CD14-positive monocyte (primary cell): ENCODE data around the gene MCF2L2. TPM values are rescaled to one million over a fixed set of nuclear protein-coding genes. Genes with fewer than 3 reads are reported as not detected.

Experiments
- DNase-seq, 3 donors: peaks; one replicate each; pipeline ENCODE4 v3.0.0-alpha.2; 2011 to 2022
- H2AFZ ChIP-seq: 2 replicates; pipeline ENCODE4 v1.6.0; 2012; ENCODE audit warnings: mild to moderate bottlenecking, low read depth, low read length, inconsistent platforms; ENCODE audit not compliant: insufficient read depth, poor library complexity, severe bottlenecking
- H3K27ac ChIP-seq, 2 donors: 1 replicate in 1 of 2; 2 replicates in 1 of 2; pipeline ENCODE4 v1.5.1; 2012 to 2013; ENCODE audit warnings: low read length in 2 of 2, control low read depth in 1 of 2, inconsistent platforms in 1 of 2, low read depth in 1 of 2, mild to moderate bottlenecking in 1 of 2
- H3K27me3 ChIP-seq, 2 donors: one replicate each; pipeline versions ENCODE4 v1.6.0 to v1.6.1; 2011 to 2013; ENCODE audit warnings: low read length in 2 of 2; ENCODE audit not compliant: control insufficient read depth in 2 of 2, insufficient read depth in 2 of 2
- H3K36me3 ChIP-seq, 2 donors: replicated peaks in 1 of 2; 1 replicate in 1 of 2; 2 replicates in 1 of 2; pipeline versions ENCODE4 v1.5.1 to v1.6.1; 2012 to 2013; ENCODE audit warnings: low read length in 2 of 2, control low read depth in 1 of 2, inconsistent platforms in 1 of 2, mild to moderate bottlenecking in 1 of 2; ENCODE audit not compliant: insufficient read depth in 2 of 2, control insufficient read depth in 1 of 2
- H3K4me1 ChIP-seq, 2 donors: 1 replicate in 1 of 2; 2 replicates in 1 of 2; pipeline versions ENCODE4 v1.5.1 to v1.6.1; 2012 to 2013; ENCODE audit warnings: low read length in 2 of 2, control low read depth in 1 of 2, inconsistent platforms in 1 of 2, mild to moderate bottlenecking in 1 of 2, moderate library complexity in 1 of 2; ENCODE audit not compliant: insufficient read depth in 2 of 2, control insufficient read depth in 1 of 2
- H3K4me2 ChIP-seq: replicated peaks from 2 replicates; pipeline ENCODE3; 2012; ENCODE audit warnings: low read length, moderate library complexity, mild to moderate bottlenecking; ENCODE audit not compliant: poor library complexity, severe bottlenecking; ENCODE audit errors: extremely low read depth
- H3K4me3 ChIP-seq, 3 experiments: fragments of 200-600 bp in 1 of 3; sonication (generic) in 1 of 3; replicated peaks in 1 of 3; 1 replicate in 2 of 3; 2 replicates in 1 of 3; pipeline ENCODE4 v1.5.1; 2011 to 2013; ENCODE audit warnings: low read length in 3 of 3, mild to moderate bottlenecking in 3 of 3, control low read depth in 2 of 3, low read depth in 2 of 3, inconsistent platforms in 1 of 3, moderate library complexity in 1 of 3
- H3K79me2 ChIP-seq: 2 replicates; pipeline ENCODE4 v1.6.0; 2012; ENCODE audit warnings: mild to moderate bottlenecking, control low read depth, inconsistent platforms, low read length, moderate library complexity; ENCODE audit not compliant: insufficient read depth
- H3K9ac ChIP-seq: 2 replicates; pipeline ENCODE4 v1.6.0; 2017; ENCODE audit warnings: low read length, mild to moderate bottlenecking; ENCODE audit not compliant: insufficient read depth, poor library complexity, severe bottlenecking
- H3K9me3 ChIP-seq, 2 donors: replicated peaks in 1 of 2; 1 replicate in 1 of 2; 2 replicates in 1 of 2; pipeline versions ENCODE4 v1.5.1 to v1.6.1; 2012 to 2013; ENCODE audit warnings: low read length in 2 of 2, control low read depth in 1 of 2; ENCODE audit not compliant: control insufficient read depth in 1 of 2, insufficient read depth in 1 of 2
- H4K20me1 ChIP-seq: 2 replicates; pipeline ENCODE4 v1.6.0; 2012; ENCODE audit warnings: mild to moderate bottlenecking, low read length, control low read depth, moderate library complexity; ENCODE audit not compliant: insufficient read depth
- H3K27ac Mint-ChIP-seq, 7 donors: one replicate each; pipeline ENCODE4 v1.8.0; 2020; ENCODE audit warnings: mild to moderate bottlenecking in 7 of 7, mixed read lengths in 7 of 7, moderate library complexity in 6 of 7, inconsistent platforms in 2 of 7
- H3K27me3 Mint-ChIP-seq, 3 donors: one replicate each; pipeline ENCODE4 v1.8.0; 2021 to 2022; ENCODE audit warnings: low read depth in 3 of 3, mild to moderate bottlenecking in 3 of 3, mixed read lengths in 3 of 3, moderate library complexity in 3 of 3, inconsistent platforms in 1 of 3
- H3K36me3 Mint-ChIP-seq, 2 donors: one replicate each; pipeline ENCODE4 v1.8.0; 2020; ENCODE audit warnings: mixed read lengths in 2 of 2, inconsistent platforms in 1 of 2, mild to moderate bottlenecking in 1 of 2
- H3K4me1 Mint-ChIP-seq: one replicate; pipeline ENCODE4 v1.8.0; 2020; ENCODE audit warnings: mild to moderate bottlenecking, mixed read lengths
- H3K4me3 Mint-ChIP-seq, 2 donors: one replicate each; pipeline ENCODE4 v1.8.0; 2020; ENCODE audit warnings: mild to moderate bottlenecking in 2 of 2, mixed read lengths in 2 of 2, moderate library complexity in 1 of 2
- H3K9me3 Mint-ChIP-seq, 7 donors: one replicate each; pipeline ENCODE4 v1.8.0; 2020 to 2022; ENCODE audit warnings: mixed read lengths in 7 of 7, mild to moderate bottlenecking in 6 of 7, moderate library complexity in 6 of 7, inconsistent platforms in 2 of 7
- CTCF ChIP-seq: fragments of 200-600 bp; IDR thresholded peaks from one replicate; pipeline ENCODE4 v1.8.0; 2022; ENCODE audit warnings: antibody characterized with exemption, mild to moderate bottlenecking
- WGBS: methylation state at CpG from one replicate; pipeline ENCODE4 v1.1.5; 2013; ENCODE audit warnings: missing lambda C conversion rate; ENCODE audit not compliant: insufficient coverage; 5-methylcytosine and 5-hydroxymethylcytosine counted together
- intact Hi-C, 2 donors: fragments of 100-400 bp; cut with micrococcal nuclease; formaldehyde crosslinking; loops; one replicate each; pipeline versions ENCODE4 v1.15.0 to v1.15.1; 2023
- polyA plus RNA-seq, 3 donors: library from polyadenylated mRNA; depleted of rRNA in 1 of 3; unstranded in 2 of 3; stranded (reverse) in 1 of 3; fragments of 300-500 nt in 2 of 3; fragments of >200 nt in 1 of 3; fragmentation: Illumina TruSeq in 2 of 3; gene quantifications; 1 replicate in 2 of 3; 2 replicates in 1 of 3; pipeline ENCODE4 v1.2.3, GENCODE V29; 2012 to 2021

The MCF2L2 gene
- polyA plus RNA-seq, 3 donors: 0.01 to 0.13 TPM; not detected in 1

- Mint-ChIP-seq H3K27ac (peak overlapping the region in 5 of 7 donors; percentile 6 to 96 (median 91)), H3K36me3 (peaks cover 0 to 4% of the 10 kb centered on the region in 2 donors), H3K27me3 (peaks cover 0 to 2% (median 0%) of the 10 kb centered on the region in 3 donors), H3K9me3 (no peaks in the 10 kb centered on the region), H3K4me1 (peaks cover 34% of the 10 kb centered on the region), H3K4me3 (no peak overlapping the region)
- Histone ChIP-seq H3K4me2 (no peak overlapping the region), H3K4me3 (no peak overlapping the region), H3K4me1 (peaks cover 24 to 29% of the 10 kb centered on the region in 2 donors), H2AFZ (no peak overlapping the region), H3K27me3 (no peaks in the 10 kb centered on the region), H3K36me3 (no peaks in the 10 kb centered on the region), H3K27ac (no peak overlapping the region), H4K20me1 (no peaks in the 10 kb centered on the region), H3K9me3 (no peaks in the 10 kb centered on the region), H3K79me2 (no peaks in the 10 kb centered on the region), H3K9ac (no peak overlapping the region)
- no peak for TF ChIP-seq CTCF
- intact Hi-C loops: loop anchor here in 1 of 2 donors (2.0 kb wide), 1 partner anchor 72 kb away; no protein-coding TSS in a partner anchor
- 81% methylated on average over 2 of the region's 3 CpGs for WGBS
- DNase-seq: no peak
Observed at GRCh38 chr3:183284570-183284969, 143.8 kb downstream of the MCF2L2 start.

- Histone ChIP-seq H3K4me3 (no peak overlapping the region), H3K36me3 (no peaks in the 10 kb centered on the region), H3K79me2 (no peaks in the 10 kb centered on the region), H4K20me1 (no peaks in the 10 kb centered on the region), H3K9me3 (no peaks in the 10 kb centered on the region), H3K27ac (no peak overlapping the region), H2AFZ (no peak overlapping the region), H3K9ac (no peak overlapping the region), H3K4me2 (no peak overlapping the region), H3K4me1 (peaks cover 24 to 29% of the 10 kb centered on the region in 2 donors), H3K27me3 (no peaks in the 10 kb centered on the region)
- no peak overlapping the region for H3K4me3 Mint-ChIP-seq
- peak overlapping the region in 3 of 7 donors; percentile 27 to 93 (median 30) for H3K27ac Mint-ChIP-seq
- H3K27me3 Mint-ChIP-seq: peaks cover 0 to 2% (median 0%) of the 10 kb centered on the region in 3 donors
- intact Hi-C loops: loop anchor here in 1 of 2 donors (2.0 kb wide), 1 partner anchor 71 kb away; no protein-coding TSS in a partner anchor
- peaks cover 34% of the 10 kb centered on the region for H3K4me1 Mint-ChIP-seq
- TF ChIP-seq CTCF: no peak
- H3K9me3 Mint-ChIP-seq: no peaks in the 10 kb centered on the region
- no CpG with 5 or more reads among the region's 2 CpGs for WGBS
- H3K36me3 Mint-ChIP-seq: peaks cover 0 to 4% of the 10 kb centered on the region in 2 donors
- no peak for DNase-seq
Observed at GRCh38 chr3:183283886-183284285, 144.5 kb downstream of the MCF2L2 start.
